NCI-H2196 treated with DMSO at 0.1 percent for 48 hours (cell line): Measurements from ENCODE around the gene POLD2.
A peak's percentile ranks its signal among the peaks of the same experiment; 100 is the strongest.

ENCODE experiments used
- DNase-seq: peaks from one replicate; lab custom pipeline; 2025; ENCODE audit not compliant: unreplicated experiment; lab: John Stamatoyannopoulos, UW

The POLD2 gene

DNA sequence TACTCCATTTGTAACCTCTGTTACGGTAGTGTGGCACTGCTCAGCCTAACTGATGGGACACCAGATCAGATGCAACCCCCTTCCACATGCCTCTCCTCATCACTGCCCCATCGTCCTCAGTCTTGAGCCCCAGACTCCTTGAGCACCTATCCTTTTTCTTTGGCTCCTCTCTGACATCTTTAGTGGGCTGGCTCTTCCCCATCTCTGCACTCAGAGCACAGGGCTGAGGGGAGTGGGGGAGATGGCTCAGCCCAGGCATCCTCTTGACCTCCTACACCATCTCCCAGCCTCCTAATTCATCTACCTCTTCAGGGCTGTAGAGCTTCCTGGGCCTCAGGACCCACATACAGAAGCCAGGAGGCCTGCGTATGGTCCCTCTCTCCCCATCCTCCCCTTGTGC lies 39.6 kb downstream of the POLD2 start:
- no peak for DNase-seq

DNA sequence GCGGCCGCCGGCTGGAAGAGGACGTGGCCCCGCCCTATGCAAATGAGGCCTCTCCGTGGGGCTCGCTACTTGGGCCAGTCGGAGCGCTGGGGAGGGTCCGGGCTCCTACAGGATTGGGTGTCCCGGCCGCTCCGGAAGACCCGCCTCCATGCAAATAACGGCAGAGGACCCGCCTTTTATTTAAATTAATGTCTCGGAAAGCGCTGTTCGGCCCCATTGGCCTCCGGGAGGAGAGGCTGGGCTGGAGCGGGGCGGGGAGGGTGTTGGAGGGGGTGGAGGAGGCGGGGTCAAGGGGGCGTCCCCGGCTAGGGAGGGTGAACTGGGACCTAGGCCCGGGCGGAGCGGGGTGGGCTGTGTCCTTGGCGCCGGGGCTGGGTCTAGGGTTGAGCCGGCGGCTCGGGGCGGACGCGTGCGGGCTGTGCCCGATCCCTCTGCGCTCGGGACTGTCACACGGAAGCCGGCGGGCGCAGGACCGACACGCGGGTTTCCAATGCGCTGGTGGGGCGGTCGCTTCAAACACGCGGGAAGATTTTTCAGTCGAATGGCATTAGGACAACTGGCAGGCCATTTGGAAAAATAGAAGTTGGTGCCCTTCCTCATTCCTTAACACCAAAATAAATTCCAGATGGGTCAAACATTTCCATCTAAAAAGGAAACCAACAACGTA lies 40.7 kb downstream of the POLD2 start:
- peak; percentile 97 for DNase-seq

DNA sequence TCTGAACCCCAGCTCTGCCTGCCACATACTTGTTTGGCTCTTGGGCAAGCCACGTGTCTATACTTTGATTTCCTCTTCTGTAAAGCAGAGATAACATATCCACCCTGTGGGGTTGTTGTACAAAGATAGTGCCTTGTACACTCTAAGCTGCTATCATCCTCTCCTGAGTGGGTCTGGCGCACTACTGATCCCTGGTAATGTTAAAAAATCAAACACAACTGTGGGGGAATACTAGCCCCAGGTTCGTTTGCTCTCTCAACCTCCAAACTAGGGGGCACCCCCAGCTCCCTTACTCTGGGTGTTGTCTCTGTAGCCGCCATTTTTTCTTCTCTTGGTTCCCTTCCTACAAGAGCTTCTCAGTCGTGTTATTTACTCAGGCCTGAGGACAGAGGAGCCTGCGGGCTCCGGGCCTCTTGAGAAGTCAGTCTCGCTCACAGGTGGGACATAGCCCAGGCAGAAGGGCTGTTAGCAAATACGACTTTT lies 42.0 kb downstream of the POLD2 start:
- no peak for DNase-seq

DNA sequence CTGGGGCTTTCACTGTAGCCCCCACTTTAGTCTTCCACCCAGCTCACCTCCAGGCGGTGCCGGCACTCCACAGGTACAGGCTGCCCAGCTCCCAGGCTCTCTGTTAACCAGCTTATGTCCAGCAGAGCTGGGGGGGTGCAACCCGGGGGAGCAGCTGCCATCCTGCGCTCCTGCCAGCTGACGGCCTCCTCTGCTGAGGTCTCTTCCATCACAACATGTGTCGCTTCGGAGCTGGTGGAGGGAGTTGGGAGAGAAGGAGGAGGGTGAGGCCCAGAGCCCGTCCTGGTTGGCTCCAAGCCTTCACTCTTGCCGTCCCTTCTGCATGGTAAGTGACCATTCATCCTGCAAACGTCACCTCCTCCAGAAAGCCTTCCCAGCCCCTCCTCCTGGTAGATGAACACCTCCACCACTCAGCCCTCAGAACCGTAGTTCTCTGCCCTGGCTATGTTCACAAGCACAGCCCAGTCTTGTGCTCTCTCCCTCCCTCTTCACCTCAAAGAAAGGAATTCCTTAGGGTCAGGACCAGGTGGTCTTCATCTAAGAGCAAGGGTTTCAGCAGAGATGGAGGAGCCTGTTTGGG lies 42.6 kb downstream of the POLD2 start:
- no peak for DNase-seq

DNA sequence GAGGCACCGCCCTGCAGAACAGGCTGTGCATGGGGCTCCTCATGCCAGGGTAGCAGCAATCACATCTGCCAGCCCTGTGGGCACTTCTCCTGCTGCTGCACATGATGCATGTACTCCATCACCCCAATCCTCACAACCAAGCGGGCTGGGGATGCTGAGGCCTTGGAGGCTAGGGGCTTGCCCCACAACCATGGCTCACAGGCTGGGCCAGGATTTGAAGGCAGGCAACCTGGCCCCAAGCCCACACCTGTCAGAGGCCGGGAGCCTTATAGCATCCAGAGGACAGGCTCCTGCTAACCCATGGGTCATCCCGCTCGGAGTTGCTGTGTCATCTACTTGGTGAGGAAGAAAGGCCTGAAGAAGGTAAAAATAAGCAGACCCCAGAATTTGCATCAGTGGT lies 43.2 kb downstream of the POLD2 start:
- DNase-seq: no peak

DNA sequence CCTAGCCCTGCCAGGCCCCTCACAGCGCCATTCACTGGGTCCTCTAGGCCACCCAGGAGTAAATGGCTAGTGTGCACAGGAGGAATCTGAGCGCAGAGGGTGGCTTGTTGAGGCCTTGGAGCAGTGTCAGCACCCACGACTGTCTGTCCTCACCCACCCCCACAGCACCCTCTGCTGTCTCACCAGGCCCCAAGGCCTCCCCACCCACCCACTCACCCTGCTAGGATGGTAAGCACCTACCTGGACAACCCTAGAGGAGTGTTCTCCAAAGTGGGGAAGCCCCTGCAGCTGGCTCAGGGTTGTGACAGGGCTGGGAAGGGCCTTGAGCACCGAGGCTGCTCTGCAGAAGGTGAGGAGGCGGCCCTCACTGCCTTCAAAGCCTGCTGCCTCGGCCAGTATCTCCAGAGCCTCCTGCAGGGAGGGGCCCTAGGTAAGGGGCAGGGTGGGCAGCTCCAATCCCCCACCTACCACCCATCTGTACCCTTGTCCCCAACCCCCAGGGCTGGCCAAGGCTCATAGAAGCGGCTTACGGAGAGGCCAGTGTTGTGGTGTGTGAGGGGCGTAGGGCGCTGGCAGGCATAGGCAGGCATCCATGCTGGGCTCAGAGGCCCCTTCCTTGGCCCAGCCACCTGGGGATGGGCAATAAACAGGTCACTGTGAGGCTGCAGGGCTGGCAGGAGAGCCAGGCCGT lies 43.9 kb downstream of the POLD2 start:
- DNase-seq: no peak

DNA sequence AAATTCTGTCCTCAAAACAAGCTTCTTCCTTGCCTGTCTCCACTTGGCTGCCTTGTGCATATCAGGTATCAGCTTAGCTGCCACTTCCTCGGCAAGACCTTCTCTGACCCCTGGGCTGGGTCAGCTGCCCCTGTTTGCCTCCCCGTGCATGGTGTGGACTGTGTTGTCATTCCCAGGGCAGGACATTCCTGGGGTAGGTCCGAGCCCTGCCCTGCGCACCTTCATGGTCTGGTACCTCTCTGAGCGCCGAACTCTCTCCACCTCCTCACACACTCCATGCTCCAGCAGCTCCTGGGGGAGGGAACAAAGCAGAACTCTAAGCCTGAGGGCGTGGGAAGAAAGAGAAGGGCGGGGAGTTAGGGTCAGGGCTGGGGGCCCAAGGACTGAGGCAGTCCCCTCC lies 44.8 kb downstream of the POLD2 start:
- DNase-seq: no peak

DNA sequence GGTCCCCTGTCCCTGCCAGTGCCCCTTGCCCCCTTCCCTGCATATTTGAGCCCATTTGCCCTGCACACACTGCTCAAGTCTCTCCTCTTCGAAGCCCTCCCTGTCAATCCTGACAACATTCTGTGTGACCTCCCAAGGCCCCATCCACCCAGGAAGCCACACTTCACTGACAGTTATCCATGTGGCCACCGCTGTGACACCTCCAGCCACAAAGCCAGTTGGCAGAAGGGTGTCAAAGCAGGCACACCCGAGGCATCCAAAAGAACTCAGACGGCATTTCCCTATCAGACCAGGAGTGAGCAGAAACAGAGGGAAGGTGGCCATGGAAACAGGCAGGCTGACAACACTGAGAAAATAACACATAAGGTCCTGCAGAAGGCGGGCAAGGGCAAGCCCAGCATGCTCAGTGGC lies 45.7 kb downstream of the POLD2 start:
- DNase-seq: no peak

DNA sequence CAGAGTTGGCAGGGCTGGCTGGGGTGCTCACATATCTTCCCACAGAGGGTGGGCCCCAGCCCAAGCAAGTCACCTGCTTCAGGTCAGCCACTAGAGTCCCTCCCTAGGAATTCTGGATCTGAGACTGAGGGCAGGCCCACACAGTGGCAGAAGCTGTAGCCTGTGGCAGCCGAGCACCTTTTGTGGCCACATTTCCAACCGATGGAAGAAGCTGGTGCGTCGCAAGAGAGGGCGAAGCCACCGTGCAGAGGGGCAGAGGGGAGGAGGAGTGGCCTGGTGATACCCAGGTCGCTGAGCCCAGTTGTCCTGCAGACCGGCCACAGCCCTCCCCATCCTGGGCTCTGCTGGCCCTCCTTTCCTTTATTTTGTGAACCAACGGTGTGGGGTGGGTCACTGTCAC lies 46.3 kb downstream of the POLD2 start:
- no peak for DNase-seq

DNA sequence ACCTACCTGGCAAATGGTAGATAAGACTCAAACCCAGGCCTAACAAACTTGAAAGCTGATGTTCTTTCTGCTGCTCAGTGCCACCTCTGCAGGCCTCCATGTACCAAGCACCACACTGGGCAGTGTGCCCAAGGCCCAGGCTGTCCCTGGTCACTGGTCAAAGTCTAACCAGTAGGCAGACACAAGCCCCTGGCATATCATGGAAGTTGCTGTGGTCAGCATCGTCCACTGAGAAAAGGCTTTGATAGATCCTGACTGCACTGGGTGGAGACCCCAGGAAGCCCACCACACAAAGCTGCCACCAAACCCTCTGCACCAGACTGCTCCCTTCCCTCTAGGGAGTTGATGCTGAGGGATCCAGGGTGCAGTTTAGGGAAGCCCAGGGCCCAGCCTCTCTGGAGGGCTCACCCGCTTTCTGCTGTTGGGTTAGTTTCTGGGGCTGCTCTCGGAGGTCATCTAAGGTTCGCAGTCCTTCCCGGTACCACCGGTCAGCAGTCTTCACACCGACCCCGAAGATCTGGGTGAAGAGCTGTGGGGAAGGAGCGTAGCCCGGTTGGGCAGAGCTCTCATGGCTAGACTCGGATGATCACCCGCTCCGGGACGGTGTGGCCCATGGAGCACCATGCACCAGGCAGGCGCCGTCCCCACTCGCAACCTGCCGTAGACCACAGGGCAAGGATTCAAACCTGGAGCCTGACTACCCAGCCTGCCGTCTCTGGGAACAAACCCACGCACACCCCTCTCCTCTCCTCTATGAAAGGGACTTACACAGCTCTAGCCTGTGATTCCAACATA lies 47.0 kb downstream of the POLD2 start:
- DNase-seq: no peak

DNA sequence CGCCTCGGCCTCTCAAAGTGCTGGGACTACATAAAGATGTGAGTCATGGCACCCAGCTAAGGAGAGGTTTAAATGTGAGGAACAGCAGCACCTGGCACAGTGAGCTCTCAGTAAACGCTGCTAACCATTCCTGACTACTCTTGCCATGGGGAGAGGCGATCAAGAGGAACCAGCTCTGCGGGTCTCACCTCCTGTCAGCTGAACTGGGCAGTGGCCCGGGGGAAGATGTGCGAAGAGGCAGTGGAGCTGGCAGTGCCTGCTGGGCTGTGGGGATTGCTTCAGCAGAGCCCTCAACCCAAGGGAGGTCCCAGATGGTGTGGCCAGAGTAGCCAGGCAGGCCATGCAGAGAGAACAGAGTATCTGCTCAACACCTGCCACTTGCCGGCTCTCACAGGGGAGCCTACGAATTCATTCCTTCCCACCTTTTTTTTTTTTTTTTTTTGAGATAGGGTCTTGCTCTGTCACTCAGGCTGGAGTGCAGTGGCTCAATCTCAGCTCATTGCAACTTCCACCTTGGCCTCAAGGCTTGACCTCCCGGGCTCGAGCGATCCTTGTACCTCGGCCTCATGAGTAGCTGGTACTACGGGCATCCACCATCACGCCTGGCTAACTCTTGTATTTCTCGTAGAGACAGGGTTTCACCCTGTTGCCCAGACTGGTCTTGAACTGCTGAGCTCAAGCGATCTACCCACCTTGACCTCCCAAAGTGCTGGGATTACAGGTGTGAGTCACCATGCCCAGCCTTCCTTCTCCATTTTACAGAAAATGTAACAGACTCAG lies 47.9 kb downstream of the POLD2 start:
- no peak for DNase-seq

DNA sequence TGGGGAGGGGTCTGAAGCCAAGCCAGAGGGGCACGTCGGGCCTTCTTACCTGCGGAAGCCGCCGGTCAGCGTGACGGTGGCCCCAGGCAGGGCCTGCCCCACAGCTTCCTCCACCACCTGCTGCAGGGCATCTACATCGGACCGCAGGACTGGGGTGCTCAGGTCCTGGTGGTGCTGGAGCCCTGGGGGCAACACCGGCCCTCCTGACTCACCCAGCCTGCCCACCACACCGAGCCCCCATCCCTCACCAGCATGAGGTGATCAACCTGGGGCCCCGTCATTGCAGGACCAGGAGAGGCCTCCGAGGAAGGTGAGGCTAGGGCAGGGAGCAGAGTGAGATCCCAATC lies 49.0 kb downstream of the POLD2 start:
- no peak for DNase-seq

DNA sequence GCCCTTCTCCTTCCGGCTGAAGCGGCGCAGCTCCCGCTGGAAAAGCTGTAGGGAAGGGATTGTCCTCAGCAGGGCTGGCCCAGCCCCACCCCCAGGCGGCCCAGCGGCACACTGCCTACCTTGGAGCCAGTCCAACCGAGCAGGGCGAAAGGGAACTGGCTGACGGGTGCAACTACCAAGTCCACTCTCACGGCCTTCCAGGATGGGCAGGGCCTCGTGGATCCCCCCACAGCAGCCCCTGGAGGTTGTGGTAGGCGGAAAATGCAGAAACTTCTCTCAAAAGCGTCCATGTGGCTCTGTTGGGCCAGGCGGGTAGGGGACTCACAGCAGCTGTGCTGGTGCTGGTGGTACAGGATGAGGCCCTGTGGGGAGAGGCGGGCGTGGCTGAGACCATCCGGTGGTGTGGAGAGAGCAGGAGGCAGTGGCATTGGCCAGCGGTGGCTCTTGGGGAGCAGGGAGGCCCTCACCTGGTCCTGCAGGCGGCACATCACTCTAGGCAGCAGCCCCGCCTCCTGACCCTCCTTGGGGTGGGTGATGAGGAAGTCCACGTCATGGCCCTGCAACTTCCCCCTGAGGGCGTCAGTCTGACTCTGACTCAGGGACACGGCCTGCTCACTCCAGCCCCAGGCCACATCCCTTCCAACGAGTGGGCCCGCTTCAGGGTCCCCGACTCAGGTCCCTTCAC lies 49.5 kb downstream of the POLD2 start:
- no peak for DNase-seq

DNA sequence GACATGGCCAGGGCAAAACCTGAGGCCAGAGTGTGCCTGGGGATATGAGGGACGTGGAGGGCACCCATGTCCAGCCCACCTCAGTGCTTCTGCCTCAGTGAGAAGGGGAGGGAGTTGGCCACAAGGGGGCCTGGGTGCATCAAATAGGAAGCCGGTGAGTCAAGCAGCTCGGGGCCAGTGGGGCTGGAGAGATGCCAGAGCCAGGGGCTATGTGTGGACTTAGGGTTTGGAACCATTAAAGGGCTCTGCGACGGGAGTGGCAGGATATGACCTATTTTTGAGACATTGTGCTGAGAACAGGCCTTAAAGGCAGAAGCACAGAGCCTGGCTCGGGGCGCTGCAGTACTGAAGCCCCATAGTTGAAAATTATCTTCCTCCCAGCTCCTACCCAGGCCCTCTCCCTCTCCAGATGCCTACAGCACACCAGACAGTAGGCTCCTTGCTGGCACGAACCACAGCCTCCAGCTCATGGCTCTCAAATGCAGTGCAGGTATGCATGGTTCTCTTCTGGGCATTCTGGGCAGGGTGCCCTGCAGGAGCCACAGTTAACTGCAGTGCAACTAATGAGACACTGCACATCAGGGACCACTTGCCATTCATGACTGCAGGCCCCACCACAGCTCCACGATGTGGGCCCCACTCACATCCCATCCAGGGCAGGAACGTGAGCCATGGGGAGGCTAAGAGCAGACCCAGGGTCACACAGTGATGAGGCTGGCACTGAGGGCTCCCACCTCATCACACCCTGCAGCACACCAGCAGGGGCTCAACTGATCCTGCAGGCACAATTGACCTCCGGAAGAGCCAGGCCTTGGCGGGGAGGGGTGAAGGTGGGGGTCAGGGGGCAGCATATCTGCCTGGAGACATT lies 50.8 kb downstream of the POLD2 start:
- peak; percentile 26 for DNase-seq

DNA sequence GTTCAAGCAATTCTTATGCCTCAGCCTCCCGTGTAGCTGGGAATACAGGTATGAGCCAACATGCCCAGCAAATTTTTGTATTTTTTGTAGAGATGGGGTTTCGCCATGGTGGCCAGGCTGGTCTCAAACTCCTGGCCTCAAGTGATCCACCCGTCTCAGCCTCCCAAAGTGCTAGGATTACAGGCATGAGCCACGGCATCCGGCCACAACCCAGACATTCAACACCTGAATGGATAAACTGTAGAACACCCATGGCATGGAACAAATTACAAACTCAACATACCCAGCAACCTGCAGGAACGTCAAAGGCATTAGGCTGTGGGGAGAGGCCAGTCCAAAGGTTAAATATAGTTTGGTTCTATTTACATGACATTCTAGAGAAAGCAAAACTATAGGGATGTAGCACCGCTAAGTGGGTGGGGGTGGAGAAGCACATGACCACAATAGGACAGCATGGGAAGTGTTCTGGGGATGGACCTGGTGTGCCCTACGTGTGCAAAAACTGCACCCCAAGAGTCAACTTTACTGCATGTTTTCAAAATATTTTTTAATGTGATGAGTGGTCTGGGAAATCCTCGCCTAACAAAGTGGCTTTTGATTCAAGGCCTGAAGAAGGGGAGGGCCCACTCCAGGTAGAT lies 51.5 kb downstream of the POLD2 start:
- DNase-seq: no peak

DNA sequence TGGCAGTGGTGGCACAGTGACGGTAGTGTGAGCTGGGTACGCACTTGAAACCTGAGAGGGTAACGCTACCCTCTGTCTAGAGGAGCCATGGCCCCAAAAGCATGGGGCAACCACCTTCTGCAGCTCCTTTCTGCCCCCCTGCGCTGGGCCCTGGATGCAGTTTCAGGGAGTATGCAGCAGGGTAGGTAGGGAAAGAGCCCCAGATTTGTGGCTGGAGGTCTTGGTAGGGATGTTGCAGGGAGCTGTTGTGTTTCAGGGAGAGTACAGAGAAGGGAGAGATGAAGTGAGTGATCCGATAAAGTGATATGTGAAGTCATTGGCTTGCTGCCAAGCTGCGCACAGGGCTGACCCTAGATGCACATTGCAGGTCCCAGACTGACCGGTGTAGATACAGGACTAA lies 55.3 kb downstream of the POLD2 start:
- no peak for DNase-seq

DNA sequence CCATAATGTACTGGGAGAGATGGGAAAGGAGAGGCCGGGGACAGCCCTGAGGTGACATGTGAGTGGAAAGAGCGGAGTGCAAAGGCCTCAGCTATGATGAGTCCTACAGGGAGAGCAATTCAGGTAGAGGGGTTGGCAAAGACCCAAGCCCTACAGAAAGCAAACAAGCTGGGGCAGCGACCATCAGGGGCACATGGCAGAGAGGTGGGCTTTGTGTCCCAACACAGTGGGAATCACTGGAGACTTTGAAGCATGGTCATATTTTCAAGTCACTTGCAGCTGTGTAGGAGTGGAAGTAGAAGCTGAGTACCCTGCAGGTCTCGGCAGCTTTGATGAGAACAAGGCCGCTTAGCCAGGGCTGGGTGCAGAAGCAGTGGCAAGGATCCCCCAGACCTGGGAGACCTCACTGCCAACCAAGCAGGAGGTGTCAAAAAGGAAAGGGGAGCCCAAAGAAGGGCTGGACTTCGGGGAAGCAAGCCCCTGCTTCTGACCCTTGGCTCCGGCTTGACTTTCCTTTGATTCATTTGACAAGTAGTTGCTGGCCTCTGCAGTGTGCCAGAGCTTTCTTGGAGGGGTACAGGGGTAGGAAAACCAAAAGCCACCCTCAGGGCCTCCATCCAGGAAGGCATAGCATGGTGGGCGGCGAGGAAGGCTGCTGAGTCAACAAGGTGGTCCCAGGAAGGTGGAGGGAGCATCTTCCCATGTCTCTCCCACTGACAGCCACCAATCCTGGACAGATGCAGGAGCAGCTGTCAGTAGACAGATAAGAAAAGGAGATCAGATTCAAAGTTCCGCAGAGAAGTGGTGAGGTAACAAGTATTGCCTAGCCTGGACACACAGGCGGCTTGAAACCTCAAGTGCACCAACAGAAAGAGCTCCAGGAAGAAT lies 56.0 kb downstream of the POLD2 start:
- no peak for DNase-seq

DNA sequence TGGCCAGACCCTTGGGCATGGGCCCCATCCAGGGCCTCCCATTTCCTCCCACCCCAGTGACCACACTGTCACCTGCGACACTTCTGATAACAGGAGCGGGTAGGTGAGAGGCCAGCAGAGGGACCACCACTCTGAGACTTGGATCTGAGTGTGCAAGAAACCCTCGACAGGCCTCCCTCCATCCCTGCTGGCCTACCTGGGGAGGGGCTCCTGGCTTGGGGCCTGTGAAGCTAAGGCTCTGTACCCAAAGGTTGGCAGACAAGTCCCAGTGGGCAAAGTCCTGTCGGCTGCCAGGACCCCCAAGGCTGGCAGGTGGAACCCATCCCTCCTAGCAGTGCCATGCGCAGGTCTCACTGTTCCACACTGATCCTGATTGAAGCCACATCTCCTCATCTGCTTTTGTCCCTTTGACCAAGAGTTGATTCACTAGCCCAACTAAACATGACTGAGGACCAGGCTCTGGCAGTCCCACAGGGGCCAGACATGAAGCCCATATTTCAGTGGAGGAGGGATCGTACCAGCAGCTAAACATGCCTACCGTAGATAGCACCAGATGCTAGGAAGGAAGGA lies 56.8 kb downstream of the POLD2 start:
- no peak for DNase-seq
